ENCODE data around the gene SLC38A11.

The SLC38A11 gene

GRCh38 chr2:164910101-164910899, 45.0 kb downstream of the SLC38A11 start:
- no peak overlapping the region for H3K9ac ChIP-seq (ENCODE audit: low read depth, low read length)
- H3K36me3 ChIP-seq (ENCODE audit: insufficient read depth, low read depth, low read length), result no peaks in the 10 kb centered on the region
- H3K27ac ChIP-seq (ENCODE audit: low read length), result no peak overlapping the region
- no peaks in the 10 kb centered on the region for H3K9me3 ChIP-seq (ENCODE audit: insufficient read depth, low read depth, low read length)
- no peak overlapping the region for H3K4me3 ChIP-seq (ENCODE audit: low read length)
- peaks cover 34% of the 10 kb centered on the region for H3K4me1 ChIP-seq (ENCODE audit: insufficient read depth, low read length)
- H3K27me3 ChIP-seq (ENCODE audit: insufficient read depth, low read length), result no peaks in the 10 kb centered on the region

DNA sequence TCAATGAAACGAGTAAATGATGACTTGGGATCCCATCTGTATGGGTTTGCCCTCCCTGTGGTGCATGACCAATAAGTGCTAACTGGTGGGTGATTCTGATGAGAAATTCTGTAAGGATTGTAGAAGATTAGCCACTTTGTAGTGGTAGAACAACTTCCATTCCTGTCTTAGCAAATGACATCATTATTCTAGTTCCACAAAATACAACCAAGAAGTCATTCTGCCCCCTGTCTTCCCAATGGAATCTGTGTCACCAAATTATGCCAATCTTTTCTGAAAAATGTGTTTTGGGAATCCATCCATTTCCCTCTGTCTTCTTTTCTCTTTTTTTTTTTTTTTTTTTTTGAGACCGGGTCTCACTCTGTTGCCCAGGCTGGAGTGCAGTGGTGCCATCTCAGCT, 48.4 kb downstream of the SLC38A11 start:
- no peaks in the 10 kb centered on the region for H3K9me3 ChIP-seq (ENCODE audit: insufficient read depth, low read depth, low read length)
- no peak overlapping the region for H3K27ac ChIP-seq (ENCODE audit: low read length)
- no peak overlapping the region for H3K4me3 ChIP-seq (ENCODE audit: low read length)
- H3K9ac ChIP-seq (ENCODE audit: low read depth, low read length), result no peak overlapping the region
- no peaks in the 10 kb centered on the region for H3K36me3 ChIP-seq (ENCODE audit: insufficient read depth, low read depth, low read length)
- peaks cover 5% of the 10 kb centered on the region; the same call in 1 of the 2 replicates for H3K4me1 ChIP-seq (ENCODE audit: insufficient read depth, low read length)
- H3K27me3 ChIP-seq (ENCODE audit: insufficient read depth, low read length), result no peaks in the 10 kb centered on the region

DNA sequence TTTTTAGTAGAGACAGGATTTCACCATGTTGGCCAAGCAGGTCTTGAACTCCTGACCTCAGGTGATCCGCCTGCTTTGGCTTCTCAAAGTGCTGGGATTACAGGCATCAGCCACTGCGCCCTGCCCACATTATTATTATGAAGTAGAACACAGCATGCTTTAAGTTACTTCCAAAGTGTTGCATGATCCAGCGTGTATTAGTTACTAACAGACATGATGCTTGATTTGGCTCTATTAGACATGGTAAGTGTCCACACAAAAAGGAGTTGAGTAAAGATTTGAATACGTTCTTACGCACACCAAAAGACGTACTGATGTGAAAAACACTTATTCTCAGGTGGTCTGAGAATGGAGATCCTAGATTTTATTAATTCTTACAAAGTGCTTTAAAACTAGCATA, 50.0 kb downstream of the SLC38A11 start:
- no peak overlapping the region for H3K27ac ChIP-seq (ENCODE audit: low read length)

GRCh38 chr2:164903951-164904350, 51.4 kb downstream of the SLC38A11 start:
- Histone ChIP-seq H3K4me1 (ENCODE audit: insufficient read depth, low read length) (no peaks in the 10 kb centered on the region), H3K9ac (ENCODE audit: low read depth, low read length) (no peak overlapping the region), H3K27ac (ENCODE audit: low read length) (no peak overlapping the region), H3K27me3 (ENCODE audit: insufficient read depth, low read length) (no peaks in the 10 kb centered on the region), H3K4me3 (ENCODE audit: low read length) (no peak overlapping the region), H3K36me3 (ENCODE audit: insufficient read depth, low read depth, low read length) (no peaks in the 10 kb centered on the region), H3K9me3 (ENCODE audit: insufficient read depth, low read depth, low read length) (no peaks in the 10 kb centered on the region)

More for the DNA sequence above, 50.0 kb downstream of the SLC38A11 start:
- Histone ChIP-seq H3K36me3 (ENCODE audit: insufficient read depth, low read depth, low read length) (no peaks in the 10 kb centered on the region), H3K9ac (ENCODE audit: low read depth, low read length) (no peak overlapping the region), H3K27me3 (ENCODE audit: insufficient read depth, low read length) (no peaks in the 10 kb centered on the region), H3K4me1 (ENCODE audit: insufficient read depth, low read length) (0 out of 2 replicates have a peak, but pooled peaks cover 2% of the 10 kb centered on the region), H3K9me3 (ENCODE audit: insufficient read depth, low read depth, low read length) (no peaks in the 10 kb centered on the region), H3K4me3 (ENCODE audit: low read length) (no peak overlapping the region)

DNA sequence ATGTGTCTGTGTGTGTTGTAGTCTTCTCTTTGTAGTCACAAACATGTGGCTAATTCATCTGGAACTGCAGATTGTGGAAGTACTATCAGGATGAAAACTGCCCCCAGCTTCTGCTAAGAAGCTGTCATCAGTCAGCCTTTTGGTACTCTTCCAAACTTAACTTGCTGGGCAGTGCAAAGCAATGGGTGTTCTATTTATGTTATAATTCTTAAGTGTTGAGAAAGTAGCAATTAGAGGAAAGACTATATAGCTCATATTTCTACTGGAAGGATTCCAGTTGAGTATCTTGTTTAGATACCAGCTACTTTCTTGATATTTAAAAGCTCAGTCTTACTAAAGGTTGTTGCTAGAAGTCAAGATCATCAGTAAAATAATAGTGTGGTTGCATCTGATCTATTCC, 52.1 kb downstream of the SLC38A11 start:
- no peak overlapping the region for H3K9ac ChIP-seq (ENCODE audit: low read depth, low read length)
- no peaks in the 10 kb centered on the region for H3K36me3 ChIP-seq (ENCODE audit: insufficient read depth, low read depth, low read length)
- no peaks in the 10 kb centered on the region for H3K4me1 ChIP-seq (ENCODE audit: insufficient read depth, low read length)
- H3K27me3 ChIP-seq (ENCODE audit: insufficient read depth, low read length), result no peaks in the 10 kb centered on the region
- H3K27ac ChIP-seq (ENCODE audit: low read length), result no peak overlapping the region
- no peak overlapping the region for H3K4me3 ChIP-seq (ENCODE audit: low read length)
- no peaks in the 10 kb centered on the region for H3K9me3 ChIP-seq (ENCODE audit: insufficient read depth, low read depth, low read length)

- Histone ChIP-seq H3K9ac (ENCODE audit: low read depth, low read length) (no peak overlapping the region), H3K36me3 (ENCODE audit: insufficient read depth, low read depth, low read length) (no peaks in the 10 kb centered on the region), H3K27ac (ENCODE audit: low read length) (no peak overlapping the region), H3K4me3 (ENCODE audit: low read length) (no peak overlapping the region), H3K27me3 (ENCODE audit: insufficient read depth, low read length) (no peaks in the 10 kb centered on the region), H3K9me3 (ENCODE audit: insufficient read depth, low read depth, low read length) (no peaks in the 10 kb centered on the region), H3K4me1 (ENCODE audit: insufficient read depth, low read length) (peaks cover 10% of the 10 kb centered on the region)
Measured at GRCh38 chr2:164899121-164899520, 56.2 kb downstream of the SLC38A11 start.

DNA sequence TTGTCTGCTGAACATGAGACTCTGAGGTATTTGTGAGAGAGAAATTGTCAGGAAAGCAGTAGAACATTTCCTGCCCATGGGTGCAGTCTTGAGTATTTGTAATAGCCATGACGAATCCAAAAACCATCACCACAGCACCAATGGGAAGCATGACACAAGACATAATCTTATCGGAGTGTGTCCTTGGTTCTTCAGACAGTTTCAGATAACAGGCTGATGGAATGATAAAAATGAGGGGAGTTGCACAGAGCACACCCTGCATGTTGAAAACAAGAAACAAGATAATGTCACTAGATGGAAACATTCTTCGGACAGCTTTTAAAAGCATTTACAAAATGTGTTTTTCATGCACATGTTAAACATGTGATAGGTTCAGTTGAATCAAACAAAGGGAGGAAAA, 56.9 kb downstream of the SLC38A11 start:
- H3K4me1 ChIP-seq (ENCODE audit: insufficient read depth, low read length), result peaks cover 10% of the 10 kb centered on the region
- H3K27ac ChIP-seq (ENCODE audit: low read length), result no peak overlapping the region
- no peak overlapping the region for H3K9ac ChIP-seq (ENCODE audit: low read depth, low read length)
- no peaks in the 10 kb centered on the region for H3K27me3 ChIP-seq (ENCODE audit: insufficient read depth, low read length)
- no peaks in the 10 kb centered on the region for H3K9me3 ChIP-seq (ENCODE audit: insufficient read depth, low read depth, low read length)
- H3K4me3 ChIP-seq (ENCODE audit: low read length), result no peak overlapping the region
- H3K36me3 ChIP-seq (ENCODE audit: insufficient read depth, low read depth, low read length), result no peaks in the 10 kb centered on the region

GRCh38 chr2:164897469-164898260, 57.7 kb downstream of the SLC38A11 start:
- Histone ChIP-seq H3K9me3 (ENCODE audit: insufficient read depth, low read depth, low read length) (no peaks in the 10 kb centered on the region), H3K36me3 (ENCODE audit: insufficient read depth, low read depth, low read length) (no peaks in the 10 kb centered on the region), H3K9ac (ENCODE audit: low read depth, low read length) (no peak overlapping the region), H3K27ac (ENCODE audit: low read length) (no peak overlapping the region), H3K27me3 (ENCODE audit: insufficient read depth, low read length) (no peaks in the 10 kb centered on the region), H3K4me1 (ENCODE audit: insufficient read depth, low read length) (peaks cover 10% of the 10 kb centered on the region), H3K4me3 (ENCODE audit: low read length) (no peak overlapping the region)

DNA sequence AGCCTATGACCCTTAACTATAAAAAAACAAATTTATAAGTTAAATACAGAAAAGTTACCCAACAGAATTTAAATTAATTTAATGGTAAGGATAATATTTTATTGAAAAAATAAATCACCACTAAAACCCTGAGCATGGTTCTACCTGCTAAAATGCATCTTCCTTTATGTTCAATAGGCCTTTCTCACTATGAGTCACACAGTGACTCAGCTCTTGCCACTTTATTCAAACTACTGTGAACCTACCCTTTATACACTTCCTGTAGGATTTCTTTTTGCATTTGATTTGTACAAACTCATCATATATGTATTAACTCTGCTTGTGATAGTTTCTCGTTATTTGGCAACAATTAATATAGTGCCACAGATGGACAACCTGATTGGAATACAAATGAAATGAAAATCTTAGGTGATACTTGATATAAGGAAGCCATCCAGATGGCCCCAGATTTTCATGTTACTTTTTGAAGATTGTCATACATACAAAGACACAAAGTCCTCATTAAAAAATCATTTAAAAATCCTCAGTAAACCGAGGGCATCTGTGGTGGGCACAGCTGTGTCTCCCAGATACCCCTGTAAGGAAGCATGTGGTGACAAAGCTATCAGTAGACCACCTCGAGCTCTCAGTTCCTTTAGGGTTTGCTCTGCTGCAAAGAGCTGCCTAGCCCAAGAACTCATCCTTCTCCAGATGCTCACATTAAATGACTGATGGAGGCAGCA, 58.5 kb downstream of the SLC38A11 start:
- Histone ChIP-seq H3K4me3 (ENCODE audit: low read length) (no peak overlapping the region), H3K36me3 (ENCODE audit: insufficient read depth, low read depth, low read length) (no peaks in the 10 kb centered on the region), H3K9me3 (ENCODE audit: insufficient read depth, low read depth, low read length) (no peaks in the 10 kb centered on the region), H3K27ac (ENCODE audit: low read length) (no peak overlapping the region), H3K9ac (ENCODE audit: low read depth, low read length) (no peak overlapping the region), H3K27me3 (ENCODE audit: insufficient read depth, low read length) (no peaks in the 10 kb centered on the region), H3K4me1 (ENCODE audit: insufficient read depth, low read length) (peaks cover 10% of the 10 kb centered on the region)

- no peak overlapping the region for H3K27ac ChIP-seq (ENCODE audit: low read length)
Measured at GRCh38 chr2:164896226-164896625, 59.1 kb downstream of the SLC38A11 start.

GRCh38 chr2:164891460-164891859, 63.9 kb downstream of the SLC38A11 start:
- Histone ChIP-seq H3K27ac (ENCODE audit: low read length) (no peak overlapping the region), H3K36me3 (ENCODE audit: insufficient read depth, low read depth, low read length) (no peaks in the 10 kb centered on the region), H3K4me1 (ENCODE audit: insufficient read depth, low read length) (peaks cover 2% of the 10 kb centered on the region; the same call in 1 of the 2 replicates), H3K27me3 (ENCODE audit: insufficient read depth, low read length) (no peaks in the 10 kb centered on the region), H3K9me3 (ENCODE audit: insufficient read depth, low read depth, low read length) (no peaks in the 10 kb centered on the region), H3K9ac (ENCODE audit: low read depth, low read length) (no peak overlapping the region), H3K4me3 (ENCODE audit: low read length) (no peak overlapping the region)

More at GRCh38 chr2:164896226-164896625, 59.1 kb downstream of the SLC38A11 start:
- no peaks in the 10 kb centered on the region for H3K9me3 ChIP-seq (ENCODE audit: insufficient read depth, low read depth, low read length)
- H3K9ac ChIP-seq (ENCODE audit: low read depth, low read length), result no peak overlapping the region
- H3K27me3 ChIP-seq (ENCODE audit: insufficient read depth, low read length), result no peaks in the 10 kb centered on the region
- H3K4me1 ChIP-seq (ENCODE audit: insufficient read depth, low read length), result peaks cover 10% of the 10 kb centered on the region
- no peak overlapping the region for H3K4me3 ChIP-seq (ENCODE audit: low read length)
- no peaks in the 10 kb centered on the region for H3K36me3 ChIP-seq (ENCODE audit: insufficient read depth, low read depth, low read length)
